ENCODE data around the gene CDK16. TPM values are rescaled to one million over a fixed set of nuclear protein-coding genes. Genes with fewer than 3 reads are reported as not detected.

Gene CDK16
- total and polyA plus RNA-seq, 2 of the 4 experiments (the other 2 are of a cell fraction), result 85.3 to 106 TPM

- H3K14ac ChIP-seq (replicated peaks; ENCODE audit: low read depth, low read length), result no peak overlapping the region
- no peak overlapping the region for H2BK120ac ChIP-seq (ENCODE audit: low read depth, low read length)
- H3K4me2 ChIP-seq (ENCODE audit: low read depth, low read length), result no peak overlapping the region
- no peak overlapping the region for H3K18ac ChIP-seq (ENCODE audit: low read depth, low read length)
- no peaks in the 10 kb centered on the region for H3K4me1 ChIP-seq (ENCODE audit: control insufficient read depth, insufficient read depth, low read length)
- H2BK20ac ChIP-seq (ENCODE audit: low read depth, low read length), result no peak overlapping the region
- dilution Hi-C loops (cut with HindIII; ENCODE audit: low sequenced_read_pairs, unreplicated experiment), result no loop called here
- no peak overlapping the region for H4K91ac ChIP-seq (ENCODE audit: insufficient read depth, low read depth, low read length)
- ATAC-seq (ENCODE audit: low read depth) (no peak), DNase-seq (no peak)
- H2AK5ac ChIP-seq (ENCODE audit: low read depth, low read length), result no peak overlapping the region
- ChIA-PET POLR2A (ENCODE audit: unreplicated experiment) (no interaction called here), CTCF (no interaction called here)
- H2BK5ac ChIP-seq (ENCODE audit: low read depth, low read length, poor library complexity, severe bottlenecking), result no peak overlapping the region
- in situ Hi-C loops (cut with MboI; ENCODE audit: low sequenced_read_pairs), result no loop called here
- H3K27ac ChIP-seq (ENCODE audit: insufficient read depth, low read length), result no peak overlapping the region
- H2BK15ac ChIP-seq (ENCODE audit: low read depth, low read length), result no peak overlapping the region
- peaks cover 0 to 11% of the 10 kb centered on the region in 2 experiments; a peak in 1 of 4 replicates for H3K79me1 ChIP-seq (ENCODE audit: low read depth in 1 of 2, low read length in 2 of 2)
- H3K4me3 ChIP-seq (ENCODE audit: insufficient read depth, low read depth, low read length), result no peak overlapping the region
- no TSS peak for BruUV-seq (replicated peaks)
- peak overlapping the region; percentile 21 for H2AFZ ChIP-seq (replicated peaks; ENCODE audit: low read length, poor library complexity)
- H3K56ac ChIP-seq (ENCODE audit: extremely low read depth, insufficient read depth, low read length), result no peak overlapping the region
- peaks cover 25% of the 10 kb centered on the region for H4K20me1 ChIP-seq (ENCODE audit: insufficient read depth, low read length)
- no peak overlapping the region for H3K9ac ChIP-seq (ENCODE audit: low read depth, low read length)
- no peak overlapping the region for H4K5ac ChIP-seq (ENCODE audit: low read depth, low read length)
- 0 out of 2 replicates have a peak, but pooled peaks cover 4% of the 10 kb centered on the region for H3K9me1 ChIP-seq (ENCODE audit: insufficient read depth, low read length)
- no peak overlapping the region for H4K8ac ChIP-seq (ENCODE audit: low read depth in 2 of 2, low read length in 2 of 2)
- no peak for TF ChIP-seq POLR2A (IDR thresholded peaks at IDR 0.05; ENCODE audit: low read depth, low read length)
- no peak overlapping the region for H3K4ac ChIP-seq (ENCODE audit: low read depth, low read length)
- intact Hi-C loops (cut with micrococcal nuclease), result no loop called here
- peak overlapping the region; percentile 42 for H2AK9ac ChIP-seq (replicated peaks; ENCODE audit: low read depth, low read length, poor library complexity)
- H3K9me3 ChIP-seq (ENCODE audit: control insufficient read depth, insufficient read depth, low read length), result no peaks in the 10 kb centered on the region
- peaks cover 34% of the 10 kb centered on the region for H3K36me3 ChIP-seq (ENCODE audit: control insufficient read depth, insufficient read depth, low read length)
- H3K23ac ChIP-seq (ENCODE audit: low read depth, low read length), result no peak overlapping the region
- 68% methylated on average over 5 of the region's 34 CpGs; no CpG with 5 or more reads in 1 of the 2 experiments for WGBS, 2 experiments (ENCODE audit: extremely low coverage in 2 of 2, insufficient read length in 1 of 2)
- peaks cover 10% of the 10 kb centered on the region; the same call in 1 of the 2 replicates for H3K27me3 ChIP-seq (ENCODE audit: control insufficient read depth, insufficient read depth, low read length)
Observed at GRCh38 chrX:47170861-47171692, 47.4 kb upstream of the CDK16 start.
